HEK293 (cell line): ENCODE data around the gene PRDX3.

Experiments
- CTCF ChIA-PET: fragments of 350-600 bp; formaldehyde crosslinking; extraction: SDS; loops from one replicate; lab custom pipeline; 2021; ENCODE audit warnings: antibody characterized with exemption; lab: Yijun Ruan, JAX
- POLR2A ChIA-PET: fragments of 300-600 bp; formaldehyde crosslinking; extraction: SDS; loops from one replicate; lab custom pipeline; 2020; ENCODE audit warnings: antibody characterized with exemption, inconsistent platforms; lab: Yijun Ruan, JAX
- H3K27ac ChIP-seq: fragments of 200-500 bp; sonication (Bioruptor generic); 2 replicates; pipeline ENCODE4 v1.5.1; 2014; ENCODE audit warnings: low read depth, low read length, control low read depth, inconsistent platforms; ENCODE audit errors: extremely low read depth
- H3K36me3 ChIP-seq, 2 experiments: fragments of 200-500 bp in 1 of 2; sonication (Bioruptor generic) in 1 of 2; 1 replicate in 1 of 2; 2 replicates in 1 of 2; pipeline ENCODE4 v1.5.1; 2014 to 2017; ENCODE audit warnings: inconsistent platforms in 2 of 2, low read length in 2 of 2; ENCODE audit not compliant: control insufficient read depth in 2 of 2, insufficient read depth in 1 of 2
- H3K4me1 ChIP-seq: fragments of 200-500 bp; sonication (Bioruptor generic); 2 replicates; pipeline ENCODE4 v1.5.1; 2014; ENCODE audit warnings: mild to moderate bottlenecking, low read length, inconsistent platforms; ENCODE audit not compliant: control insufficient read depth, insufficient read depth
- H3K4me3 ChIP-seq: 2 replicates; pipeline ENCODE4 v1.5.1; 2011; ENCODE audit warnings: low read depth, mild to moderate bottlenecking, control low read depth, low read length, moderate library complexity
- H3K9me3 ChIP-seq: fragments of 200-500 bp; sonication (Bioruptor generic); 2 replicates; pipeline ENCODE4 v1.5.1; 2014; ENCODE audit warnings: low read depth, low read length, inconsistent platforms; ENCODE audit not compliant: control insufficient read depth, insufficient read depth
- EGR2 ChIP-seq: fragments of 450-650 bp; formaldehyde crosslinking; IDR thresholded peaks from 2 replicates; pipeline ENCODE4 v1.5.1; 2016; ENCODE audit warnings: low read depth, missing biosample characterization, missing genetic modification characterization
- KLF9 ChIP-seq: fragments of 450-650 bp; formaldehyde crosslinking; IDR thresholded peaks from 2 replicates; pipeline ENCODE4 v1.5.1; 2016; ENCODE audit warnings: missing biosample characterization, missing genetic modification characterization, low read depth
- OSR2 ChIP-seq: fragments of 450-650 bp; formaldehyde crosslinking; IDR thresholded peaks from 2 replicates; pipeline ENCODE4 v1.5.1; 2016; ENCODE audit warnings: missing biosample characterization, missing genetic modification characterization
- ZBTB20 ChIP-seq: fragments of 450-650 bp; formaldehyde crosslinking; IDR thresholded peaks from 2 replicates; pipeline ENCODE4 v1.5.1; 2016; ENCODE audit warnings: missing biosample characterization, missing genetic modification characterization
- ZFHX2 ChIP-seq: fragments of 450-650 bp; formaldehyde crosslinking; conservative IDR thresholded peaks from 2 replicates; pipeline ENCODE4 v1.5.1; 2016; ENCODE audit warnings: missing biosample characterization, missing genetic modification characterization
- ZNF175 ChIP-seq: fragments of 450-650 bp; formaldehyde crosslinking; IDR thresholded peaks from 2 replicates; pipeline ENCODE4 v1.5.1; 2016; ENCODE audit warnings: missing biosample characterization, missing genetic modification characterization
- ZNF404 ChIP-seq: fragments of 450-650 bp; formaldehyde crosslinking; IDR thresholded peaks from 2 replicates; pipeline ENCODE4 v1.5.1; 2017; ENCODE audit warnings: missing biosample characterization, missing genetic modification characterization
- ZNF433 ChIP-seq: fragments of 450-650 bp; formaldehyde crosslinking; IDR thresholded peaks from 2 replicates; pipeline ENCODE4 v1.5.1; 2016; ENCODE audit warnings: missing biosample characterization, missing genetic modification characterization, low read depth
- ZNF48 ChIP-seq: fragments of 450-650 bp; formaldehyde crosslinking; IDR thresholded peaks from 2 replicates; pipeline ENCODE4 v1.5.1; 2016; ENCODE audit warnings: missing biosample characterization, missing genetic modification characterization
- ZNF843 ChIP-seq: fragments of 450-650 bp; formaldehyde crosslinking; IDR thresholded peaks from 2 replicates; pipeline ENCODE4 v1.5.1; 2016; ENCODE audit warnings: missing biosample characterization, missing genetic modification characterization
- TF ChIP-seq, protein P1 (sequence below): fragments of 450-650 bp; formaldehyde crosslinking; IDR thresholded peaks from 2 replicates; pipeline ENCODE4 v1.5.1; 2016; ENCODE audit warnings: missing biosample characterization, missing genetic modification characterization
- TF ChIP-seq, protein P2 (sequence below): fragments of 450-650 bp; formaldehyde crosslinking; IDR thresholded peaks from 2 replicates; pipeline ENCODE4 v1.5.1; 2017; ENCODE audit warnings: missing biosample characterization, missing genetic modification characterization
- TF ChIP-seq, protein P3 (sequence below): fragments of 450-650 bp; formaldehyde crosslinking; IDR thresholded peaks from 2 replicates; pipeline ENCODE4 v1.5.1; 2016; ENCODE audit warnings: missing biosample characterization, missing genetic modification characterization
- TF ChIP-seq, protein P4 (sequence below): fragments of 450-650 bp; formaldehyde crosslinking; IDR thresholded peaks from 2 replicates; pipeline ENCODE4 v1.5.1; 2016; ENCODE audit warnings: missing biosample characterization, missing genetic modification characterization
- TF ChIP-seq, protein P5 (sequence below): fragments of 450-650 bp; IDR thresholded peaks from 2 replicates; pipeline ENCODE4 v1.5.1; 2018; ENCODE audit warnings: missing biosample characterization, mild to moderate bottlenecking, missing genetic modification characterization
- TF ChIP-seq, protein P6 (sequence below): fragments of 450-650 bp; formaldehyde crosslinking; IDR thresholded peaks from 2 replicates; pipeline ENCODE4 v1.5.1; 2016; ENCODE audit warnings: missing biosample characterization, missing genetic modification characterization

The PRDX3 gene

DNA sequence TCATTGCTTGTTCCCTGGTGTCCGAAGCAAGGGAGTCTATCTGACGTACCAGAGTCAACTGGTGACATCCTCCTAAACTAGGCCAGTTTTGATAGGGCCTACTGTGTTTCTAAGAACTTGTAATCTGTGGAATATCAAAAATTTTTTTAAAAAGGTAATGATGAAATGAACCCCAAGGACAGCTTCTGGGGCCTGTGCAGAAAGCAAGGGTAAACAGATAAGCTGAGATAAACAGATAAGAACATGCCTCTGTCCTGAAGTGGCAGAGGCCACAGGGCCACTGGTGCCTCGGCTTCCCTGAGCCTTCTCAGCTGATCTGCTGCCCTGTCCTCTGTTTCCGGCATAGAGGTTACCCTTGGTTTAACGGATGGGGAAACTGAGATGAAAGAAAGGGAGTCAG, 37.5 kb upstream of the PRDX3 start:
- Histone ChIP-seq H3K36me3 (no peaks in the 10 kb centered on the region), H3K9me3 (no peaks in the 10 kb centered on the region), H3K4me1 (peaks cover 23% of the 10 kb centered on the region), H3K27ac (no peak overlapping the region), H3K4me3 (no peak overlapping the region)
- POLR2A ChIA-PET: no interaction called here
- CTCF ChIA-PET: interaction anchor here (1.3 kb wide), 1 partner anchor 229 kb away, joined by 3 read pairs; no protein-coding TSS in a partner anchor
- TF ChIP-seq ZNF48 (tag by site-specific recombination): no peak

DNA sequence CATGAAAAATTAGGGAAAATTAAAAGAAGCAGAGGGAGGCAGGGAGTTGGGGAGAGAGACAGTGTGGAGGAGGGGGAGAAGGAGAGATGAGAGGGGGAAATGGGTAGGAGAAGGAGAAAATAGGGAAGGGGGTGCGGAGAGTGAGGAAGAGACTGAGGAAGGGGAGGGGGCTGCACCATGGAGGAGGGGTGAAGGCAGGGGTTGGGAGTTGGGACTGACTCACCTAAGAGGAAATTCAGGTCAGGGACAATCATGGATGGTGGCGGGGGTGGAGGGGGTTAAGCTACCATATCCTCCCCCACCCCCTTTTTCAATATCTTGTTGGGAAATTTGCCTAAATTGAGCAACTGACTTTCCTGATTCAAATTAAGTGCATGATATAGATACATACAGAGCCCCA, 36.8 kb upstream of the PRDX3 start:
- ChIA-PET POLR2A (no interaction called here), CTCF (interaction anchor here (0.7 to 1.3 kb wide), 5 partner anchors 14 to 383 kb away, joined by 3 to 7 read pairs (median 6); no protein-coding TSS in a partner anchor)
- Histone ChIP-seq H3K4me3 (no peak overlapping the region), H3K36me3 (no peaks in the 10 kb centered on the region), H3K9me3 (no peaks in the 10 kb centered on the region), H3K4me1 (peaks cover 27% of the 10 kb centered on the region), H3K27ac (no peak overlapping the region)
- TF ChIP-seq, protein P1, sequence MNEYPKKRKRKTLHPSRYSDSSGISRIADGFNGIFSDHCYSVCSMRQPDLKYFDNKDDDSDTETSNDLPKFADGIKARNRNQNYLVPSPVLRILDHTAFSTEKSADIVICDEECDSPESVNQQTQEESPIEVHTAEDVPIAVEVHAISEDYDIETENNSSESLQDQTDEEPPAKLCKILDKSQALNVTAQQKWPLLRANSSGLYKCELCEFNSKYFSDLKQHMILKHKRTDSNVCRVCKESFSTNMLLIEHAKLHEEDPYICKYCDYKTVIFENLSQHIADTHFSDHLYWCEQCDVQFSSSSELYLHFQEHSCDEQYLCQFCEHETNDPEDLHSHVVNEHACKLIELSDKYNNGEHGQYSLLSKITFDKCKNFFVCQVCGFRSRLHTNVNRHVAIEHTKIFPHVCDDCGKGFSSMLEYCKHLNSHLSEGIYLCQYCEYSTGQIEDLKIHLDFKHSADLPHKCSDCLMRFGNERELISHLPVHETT (tag by site-specific recombination): no peak
- TF ChIP-seq, protein P2, sequence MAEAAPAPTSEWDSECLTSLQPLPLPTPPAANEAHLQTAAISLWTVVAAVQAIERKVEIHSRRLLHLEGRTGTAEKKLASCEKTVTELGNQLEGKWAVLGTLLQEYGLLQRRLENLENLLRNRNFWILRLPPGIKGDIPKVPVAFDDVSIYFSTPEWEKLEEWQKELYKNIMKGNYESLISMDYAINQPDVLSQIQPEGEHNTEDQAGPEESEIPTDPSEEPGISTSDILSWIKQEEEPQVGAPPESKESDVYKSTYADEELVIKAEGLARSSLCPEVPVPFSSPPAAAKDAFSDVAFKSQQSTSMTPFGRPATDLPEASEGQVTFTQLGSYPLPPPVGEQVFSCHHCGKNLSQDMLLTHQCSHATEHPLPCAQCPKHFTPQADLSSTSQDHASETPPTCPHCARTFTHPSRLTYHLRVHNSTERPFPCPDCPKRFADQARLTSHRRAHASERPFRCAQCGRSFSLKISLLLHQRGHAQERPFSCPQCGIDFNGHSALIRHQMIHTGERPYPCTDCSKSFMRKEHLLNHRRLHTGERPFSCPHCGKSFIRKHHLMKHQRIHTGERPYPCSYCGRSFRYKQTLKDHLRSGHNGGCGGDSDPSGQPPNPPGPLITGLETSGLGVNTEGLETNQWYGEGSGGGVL: peak; percentile 24; the same call in 1 of the 2 replicates
- peak; percentile 20; the same call in 1 of the 2 replicates for TF ChIP-seq EGR2
- TF ChIP-seq, protein P3, sequence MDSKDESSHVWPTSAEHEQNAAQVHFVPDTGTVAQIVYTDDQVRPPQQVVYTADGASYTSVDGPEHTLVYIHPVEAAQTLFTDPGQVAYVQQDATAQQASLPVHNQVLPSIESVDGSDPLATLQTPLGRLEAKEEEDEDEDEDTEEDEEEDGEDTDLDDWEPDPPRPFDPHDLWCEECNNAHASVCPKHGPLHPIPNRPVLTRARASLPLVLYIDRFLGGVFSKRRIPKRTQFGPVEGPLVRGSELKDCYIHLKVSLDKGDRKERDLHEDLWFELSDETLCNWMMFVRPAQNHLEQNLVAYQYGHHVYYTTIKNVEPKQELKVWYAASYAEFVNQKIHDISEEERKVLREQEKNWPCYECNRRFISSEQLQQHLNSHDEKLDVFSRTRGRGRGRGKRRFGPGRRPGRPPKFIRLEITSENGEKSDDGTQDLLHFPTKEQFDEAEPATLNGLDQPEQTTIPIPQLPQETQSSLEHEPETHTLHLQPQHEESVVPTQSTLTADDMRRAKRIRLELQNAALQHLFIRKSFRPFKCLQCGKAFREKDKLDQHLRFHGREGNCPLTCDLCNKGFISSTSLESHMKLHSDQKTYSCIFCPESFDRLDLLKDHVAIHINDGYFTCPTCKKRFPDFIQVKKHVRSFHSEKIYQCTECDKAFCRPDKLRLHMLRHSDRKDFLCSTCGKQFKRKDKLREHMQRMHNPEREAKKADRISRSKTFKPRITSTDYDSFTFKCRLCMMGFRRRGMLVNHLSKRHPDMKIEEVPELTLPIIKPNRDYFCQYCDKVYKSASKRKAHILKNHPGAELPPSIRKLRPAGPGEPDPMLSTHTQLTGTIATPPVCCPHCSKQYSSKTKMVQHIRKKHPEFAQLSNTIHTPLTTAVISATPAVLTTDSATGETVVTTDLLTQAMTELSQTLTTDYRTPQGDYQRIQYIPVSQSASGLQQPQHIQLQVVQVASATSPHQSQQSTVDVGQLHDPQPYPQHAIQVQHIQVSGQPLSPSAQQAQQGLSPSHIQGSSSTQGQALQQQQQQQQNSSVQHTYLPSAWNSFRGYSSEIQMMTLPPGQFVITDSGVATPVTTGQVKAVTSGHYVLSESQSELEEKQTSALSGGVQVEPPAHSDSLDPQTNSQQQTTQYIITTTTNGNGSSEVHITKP (tag by site-specific recombination): 0 out of 2 replicates have a peak, but pooled peaks have one; percentile 22

DNA sequence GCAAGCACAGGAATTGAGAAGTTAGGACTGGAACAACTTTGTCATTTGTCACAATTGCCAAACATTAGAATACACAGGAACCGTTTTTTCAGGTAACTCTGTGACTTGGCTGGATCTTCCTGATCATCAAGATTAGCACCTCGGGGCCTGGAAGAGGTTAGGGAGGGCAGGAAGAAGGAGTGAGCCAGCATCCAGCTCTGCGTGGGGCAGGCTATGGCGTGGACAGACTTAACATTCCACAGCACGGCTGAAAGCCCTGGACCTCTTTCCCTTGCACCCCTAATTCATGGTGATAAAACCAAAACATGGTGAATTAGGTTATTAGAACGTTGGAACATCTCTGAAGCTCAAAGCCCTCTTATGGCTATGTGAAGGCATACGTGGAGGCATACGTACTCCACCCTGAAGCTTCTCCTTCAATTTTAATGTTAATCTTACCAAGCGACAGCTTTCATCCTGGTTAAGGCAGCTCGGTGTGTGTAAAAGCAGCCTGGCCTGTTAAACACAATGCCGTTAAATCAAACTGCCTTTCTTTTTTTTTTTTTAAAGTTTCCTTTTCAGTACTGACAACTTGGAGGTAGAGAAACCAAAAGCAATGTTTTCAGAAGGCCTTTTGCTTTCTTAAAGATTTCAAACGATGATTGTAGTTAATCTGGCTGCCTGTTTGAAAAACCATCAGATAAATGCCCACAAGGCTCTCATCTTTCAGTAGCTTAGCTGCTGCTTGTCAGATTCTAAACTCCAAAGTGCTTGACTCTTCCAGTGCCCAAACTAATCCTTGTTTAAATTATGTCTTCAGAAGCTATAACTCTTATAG, 33.2 kb upstream of the PRDX3 start:
- peaks cover 38% of the 10 kb centered on the region for H3K4me1 ChIP-seq
- no peaks in the 10 kb centered on the region for H3K36me3 ChIP-seq
- CTCF ChIA-PET: interaction anchor here (0.6 to 3.0 kb wide), 11 partner anchors 9 to 651 kb away, joined by 3 to 14 read pairs (median 4); no protein-coding TSS in a partner anchor
- H3K9me3 ChIP-seq: no peaks in the 10 kb centered on the region
- H3K4me3 ChIP-seq: no peak overlapping the region
- POLR2A ChIA-PET: interaction anchor here (0.6 kb wide), 1 partner anchor 328 kb away, joined by 3 read pairs; no protein-coding TSS in a partner anchor
- H3K27ac ChIP-seq: peak overlapping the region; percentile 67
- TF ChIP-seq ZFHX2 (tag by site-specific recombination) (no peak), ZNF175 (no peak), ZNF843 (tag by site-specific recombination) (no peak), OSR2 (tag by site-specific recombination) (peak; percentile 91), ZNF404 (tag by site-specific recombination) (no peak), ZNF433 (tag by site-specific recombination) (no peak), KLF9 (no peak), ZBTB20 (no peak)
- TF ChIP-seq, protein P4, sequence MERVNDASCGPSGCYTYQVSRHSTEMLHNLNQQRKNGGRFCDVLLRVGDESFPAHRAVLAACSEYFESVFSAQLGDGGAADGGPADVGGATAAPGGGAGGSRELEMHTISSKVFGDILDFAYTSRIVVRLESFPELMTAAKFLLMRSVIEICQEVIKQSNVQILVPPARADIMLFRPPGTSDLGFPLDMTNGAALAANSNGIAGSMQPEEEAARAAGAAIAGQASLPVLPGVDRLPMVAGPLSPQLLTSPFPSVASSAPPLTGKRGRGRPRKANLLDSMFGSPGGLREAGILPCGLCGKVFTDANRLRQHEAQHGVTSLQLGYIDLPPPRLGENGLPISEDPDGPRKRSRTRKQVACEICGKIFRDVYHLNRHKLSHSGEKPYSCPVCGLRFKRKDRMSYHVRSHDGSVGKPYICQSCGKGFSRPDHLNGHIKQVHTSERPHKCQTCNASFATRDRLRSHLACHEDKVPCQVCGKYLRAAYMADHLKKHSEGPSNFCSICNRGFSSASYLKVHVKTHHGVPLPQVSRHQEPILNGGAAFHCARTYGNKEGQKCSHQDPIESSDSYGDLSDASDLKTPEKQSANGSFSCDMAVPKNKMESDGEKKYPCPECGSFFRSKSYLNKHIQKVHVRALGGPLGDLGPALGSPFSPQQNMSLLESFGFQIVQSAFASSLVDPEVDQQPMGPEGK: no peak
- TF ChIP-seq, protein P5, sequence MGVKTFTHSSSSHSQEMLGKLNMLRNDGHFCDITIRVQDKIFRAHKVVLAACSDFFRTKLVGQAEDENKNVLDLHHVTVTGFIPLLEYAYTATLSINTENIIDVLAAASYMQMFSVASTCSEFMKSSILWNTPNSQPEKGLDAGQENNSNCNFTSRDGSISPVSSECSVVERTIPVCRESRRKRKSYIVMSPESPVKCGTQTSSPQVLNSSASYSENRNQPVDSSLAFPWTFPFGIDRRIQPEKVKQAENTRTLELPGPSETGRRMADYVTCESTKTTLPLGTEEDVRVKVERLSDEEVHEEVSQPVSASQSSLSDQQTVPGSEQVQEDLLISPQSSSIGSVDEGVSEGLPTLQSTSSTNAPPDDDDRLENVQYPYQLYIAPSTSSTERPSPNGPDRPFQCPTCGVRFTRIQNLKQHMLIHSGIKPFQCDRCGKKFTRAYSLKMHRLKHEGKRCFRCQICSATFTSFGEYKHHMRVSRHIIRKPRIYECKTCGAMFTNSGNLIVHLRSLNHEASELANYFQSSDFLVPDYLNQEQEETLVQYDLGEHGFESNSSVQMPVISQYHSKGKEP (tag by site-specific recombination): no peak
- TF ChIP-seq, protein P6, sequence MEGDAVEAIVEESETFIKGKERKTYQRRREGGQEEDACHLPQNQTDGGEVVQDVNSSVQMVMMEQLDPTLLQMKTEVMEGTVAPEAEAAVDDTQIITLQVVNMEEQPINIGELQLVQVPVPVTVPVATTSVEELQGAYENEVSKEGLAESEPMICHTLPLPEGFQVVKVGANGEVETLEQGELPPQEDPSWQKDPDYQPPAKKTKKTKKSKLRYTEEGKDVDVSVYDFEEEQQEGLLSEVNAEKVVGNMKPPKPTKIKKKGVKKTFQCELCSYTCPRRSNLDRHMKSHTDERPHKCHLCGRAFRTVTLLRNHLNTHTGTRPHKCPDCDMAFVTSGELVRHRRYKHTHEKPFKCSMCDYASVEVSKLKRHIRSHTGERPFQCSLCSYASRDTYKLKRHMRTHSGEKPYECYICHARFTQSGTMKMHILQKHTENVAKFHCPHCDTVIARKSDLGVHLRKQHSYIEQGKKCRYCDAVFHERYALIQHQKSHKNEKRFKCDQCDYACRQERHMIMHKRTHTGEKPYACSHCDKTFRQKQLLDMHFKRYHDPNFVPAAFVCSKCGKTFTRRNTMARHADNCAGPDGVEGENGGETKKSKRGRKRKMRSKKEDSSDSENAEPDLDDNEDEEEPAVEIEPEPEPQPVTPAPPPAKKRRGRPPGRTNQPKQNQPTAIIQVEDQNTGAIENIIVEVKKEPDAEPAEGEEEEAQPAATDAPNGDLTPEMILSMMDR (tag by site-specific recombination): no peak
